IPS-18a (cell line): ENCODE measurements around the gene MRGPRX3.
A peak's percentile ranks its signal among the peaks of the same experiment; 100 is the strongest.

Experiments
- H3K27ac ChIP-seq: one replicate; pipeline ENCODE4 v1.5.1; 2013; ENCODE audit warnings: low read length
- H3K27me3 ChIP-seq: one replicate; pipeline ENCODE4 v1.6.1; 2013; ENCODE audit warnings: mild to moderate bottlenecking, low read length; ENCODE audit not compliant: control insufficient read depth, insufficient read depth
- H3K36me3 ChIP-seq: one replicate; pipeline ENCODE4 v1.6.1; 2013; ENCODE audit warnings: low read depth, low read length; ENCODE audit not compliant: control insufficient read depth
- H3K4me1 ChIP-seq: one replicate; pipeline ENCODE4 v1.6.1; 2013; ENCODE audit warnings: low read depth, low read length; ENCODE audit not compliant: control insufficient read depth
- H3K4me3 ChIP-seq: one replicate; pipeline ENCODE4 v1.5.1; 2013; ENCODE audit warnings: low read length
- H3K9ac ChIP-seq: one replicate; pipeline ENCODE4 v1.6.1; 2013; ENCODE audit warnings: mild to moderate bottlenecking, low read length, moderate library complexity
- H3K9me3 ChIP-seq: one replicate; pipeline ENCODE4 v1.6.1; 2013; ENCODE audit warnings: low read depth, low read length; ENCODE audit not compliant: control insufficient read depth

Gene MRGPRX3

DNA sequence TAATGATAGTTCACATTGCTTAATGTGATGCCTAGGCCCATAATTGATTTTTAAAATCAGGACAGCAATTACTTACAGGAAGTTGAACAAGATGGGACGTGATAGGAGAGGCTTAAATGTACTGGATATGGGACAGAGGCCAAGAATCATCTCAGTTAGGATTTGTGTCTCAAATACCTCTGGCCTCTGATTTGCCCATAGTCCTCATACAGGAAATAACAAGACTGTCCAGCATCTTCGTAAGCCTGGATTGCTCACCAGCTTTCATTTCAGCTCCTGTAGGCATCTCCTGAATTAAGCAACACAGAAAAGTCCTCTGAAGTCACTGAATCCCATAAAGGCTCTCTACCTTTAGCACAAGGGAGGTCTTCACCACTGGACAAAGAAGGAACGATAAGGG is at the start of gene MRGPRX3:
Gene MRGPRX3 (plus strand): TSS at position 231 of the 400 bp plus-strand sequence. CDS start 4,632 bp downstream, outside the sequence.
- Histone ChIP-seq H3K27ac (no peak within 1 kb of the TSS), H3K27me3 (no peaks in the 10 kb centered on the region), H3K4me1 (peaks cover 4% of the 10 kb centered on the region), H3K36me3 (no peaks in the 10 kb centered on the region), H3K4me3 (no peak within 1 kb of the TSS), H3K9me3 (peaks cover 3% of the 10 kb centered on the region), H3K9ac (no peak within 1 kb of the TSS)

DNA sequence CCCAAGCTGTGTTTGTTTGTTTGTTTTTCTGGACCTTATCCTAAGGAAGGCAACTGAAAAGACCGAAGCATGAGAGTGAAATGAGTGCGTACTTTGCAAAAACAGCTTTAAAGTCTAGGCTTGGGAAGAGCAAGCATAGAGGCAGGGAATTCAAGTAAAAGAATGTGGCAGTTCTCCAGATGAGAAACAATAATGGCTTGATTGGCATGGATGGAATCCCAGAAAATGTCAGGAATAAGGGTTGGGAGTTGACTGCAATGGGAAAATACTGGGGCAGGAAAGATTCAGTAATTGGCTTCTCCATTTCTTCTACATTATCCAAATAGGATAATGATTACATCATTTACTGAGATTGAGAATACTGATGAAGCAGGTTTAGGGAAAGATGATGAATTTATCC is 44.0 kb upstream of the MRGPRX3 start:
- H3K9ac ChIP-seq: no peak overlapping the region
- H3K27ac ChIP-seq: no peak overlapping the region
- no peaks in the 10 kb centered on the region for H3K27me3 ChIP-seq
- peaks cover 74% of the 10 kb centered on the region for H3K36me3 ChIP-seq
- H3K4me3 ChIP-seq: no peak overlapping the region
- H3K9me3 ChIP-seq: no peaks in the 10 kb centered on the region
- H3K4me1 ChIP-seq: no peaks in the 10 kb centered on the region

GRCh38 chr11:18088966-18089365 is 43.4 kb upstream of the MRGPRX3 start:
- Histone ChIP-seq H3K9ac (no peak overlapping the region), H3K27ac (no peak overlapping the region), H3K9me3 (no peaks in the 10 kb centered on the region), H3K4me3 (no peak overlapping the region), H3K4me1 (no peaks in the 10 kb centered on the region), H3K27me3 (no peaks in the 10 kb centered on the region), H3K36me3 (peaks cover 80% of the 10 kb centered on the region)

DNA sequence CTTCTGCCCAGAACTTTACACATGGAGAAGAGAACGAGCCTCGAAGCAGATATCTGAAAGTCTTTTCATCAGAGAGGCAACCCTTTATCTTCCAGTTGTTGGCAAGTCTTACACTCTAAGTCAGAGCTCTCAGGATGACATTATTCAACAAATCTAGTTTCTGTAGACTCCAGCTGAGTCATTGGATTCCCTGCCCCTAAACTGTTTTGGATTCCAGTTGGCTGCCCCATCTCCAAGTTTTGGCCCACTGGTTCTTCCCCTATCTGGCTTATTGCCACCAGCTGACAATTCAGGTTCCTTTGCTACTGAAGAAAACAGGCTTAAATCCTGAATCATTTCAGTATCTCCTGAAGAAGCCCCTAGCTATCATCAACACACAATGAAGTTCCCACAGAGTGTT is 40.6 kb upstream of the MRGPRX3 start:
- no peaks in the 10 kb centered on the region for H3K4me1 ChIP-seq
- no peak overlapping the region for H3K4me3 ChIP-seq
- H3K9ac ChIP-seq: no peak overlapping the region
- H3K9me3 ChIP-seq: no peaks in the 10 kb centered on the region
- peaks cover 87% of the 10 kb centered on the region for H3K36me3 ChIP-seq
- H3K27me3 ChIP-seq: no peaks in the 10 kb centered on the region
- no peak overlapping the region for H3K27ac ChIP-seq

DNA sequence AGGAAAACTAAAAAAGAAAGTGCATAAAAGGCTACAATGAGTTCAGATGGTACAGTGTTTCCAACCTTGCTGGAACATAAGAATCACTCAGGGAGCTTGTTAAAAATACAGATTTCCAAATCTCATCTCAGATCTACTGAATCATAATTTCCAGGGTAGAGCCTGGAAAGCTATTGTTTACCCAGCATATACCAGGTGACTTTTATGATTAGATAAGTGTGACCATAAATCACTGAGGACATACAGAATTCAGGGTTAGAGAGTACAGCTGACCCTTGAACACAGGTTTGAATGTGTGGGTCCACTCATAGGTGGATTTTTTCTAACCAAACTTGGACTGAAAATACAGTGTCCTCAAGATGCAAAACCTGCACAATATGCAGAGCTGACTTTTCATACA is 38.4 kb upstream of the MRGPRX3 start:
- H3K27ac ChIP-seq: no peak overlapping the region
- H3K4me1 ChIP-seq: no peaks in the 10 kb centered on the region
- no peak overlapping the region for H3K4me3 ChIP-seq
- no peak overlapping the region for H3K9ac ChIP-seq
- H3K9me3 ChIP-seq: no peaks in the 10 kb centered on the region
- H3K36me3 ChIP-seq: peaks cover 81% of the 10 kb centered on the region
- no peaks in the 10 kb centered on the region for H3K27me3 ChIP-seq

DNA sequence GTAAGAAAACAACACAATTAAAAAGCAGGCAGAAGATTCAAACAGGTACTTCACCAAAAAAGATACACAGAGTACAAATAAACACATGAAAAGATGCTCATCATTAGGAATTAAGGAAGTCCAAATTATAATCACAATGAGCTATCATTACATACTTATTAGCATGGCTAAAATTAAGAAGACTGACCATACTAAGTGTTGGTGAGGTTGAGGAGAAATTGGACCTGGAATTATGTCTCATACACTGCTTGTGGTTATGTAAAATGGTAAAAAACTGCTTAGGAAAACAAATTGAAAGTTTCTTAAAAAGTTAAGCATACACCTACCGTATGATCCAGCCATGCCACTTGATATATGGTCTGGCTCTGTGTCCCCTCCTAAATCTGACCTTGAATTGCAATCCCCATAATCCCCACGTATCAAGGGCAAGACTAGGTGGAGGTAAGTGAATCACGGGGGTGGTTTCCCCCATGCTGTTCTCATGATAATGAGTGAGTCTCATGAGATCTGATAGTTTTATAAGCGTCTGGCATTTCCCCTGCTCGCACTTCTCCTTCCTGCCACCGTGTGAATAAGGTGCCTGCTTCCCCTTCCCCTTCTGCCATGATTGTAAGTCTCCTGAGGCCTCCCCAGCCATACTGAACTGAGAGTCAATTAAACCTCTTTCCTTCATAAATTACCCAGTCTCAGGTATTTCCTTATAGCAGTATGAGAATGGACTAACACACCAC is 31.3 kb upstream of the MRGPRX3 start:
- Histone ChIP-seq H3K36me3 (peaks cover 62% of the 10 kb centered on the region), H3K27ac (no peak overlapping the region)

GRCh38 chr11:18105086-18105801 is 27.1 kb upstream of the MRGPRX3 start:
- Histone ChIP-seq H3K9ac (peak overlapping the region; percentile 82), H3K4me3 (peak overlapping the region; percentile 84), H3K27ac (peak overlapping the region; percentile 24), H3K4me1 (peaks cover 3% of the 10 kb centered on the region), H3K9me3 (no peaks in the 10 kb centered on the region), H3K36me3 (peaks cover 37% of the 10 kb centered on the region), H3K27me3 (peaks cover under 1% of the 10 kb centered on the region)

More for the DNA sequence above, 31.3 kb upstream of the MRGPRX3 start:
- Histone ChIP-seq H3K9me3 (no peaks in the 10 kb centered on the region), H3K27me3 (no peaks in the 10 kb centered on the region), H3K4me1 (peaks cover 3% of the 10 kb centered on the region), H3K9ac (no peak overlapping the region), H3K4me3 (no peak overlapping the region)

DNA sequence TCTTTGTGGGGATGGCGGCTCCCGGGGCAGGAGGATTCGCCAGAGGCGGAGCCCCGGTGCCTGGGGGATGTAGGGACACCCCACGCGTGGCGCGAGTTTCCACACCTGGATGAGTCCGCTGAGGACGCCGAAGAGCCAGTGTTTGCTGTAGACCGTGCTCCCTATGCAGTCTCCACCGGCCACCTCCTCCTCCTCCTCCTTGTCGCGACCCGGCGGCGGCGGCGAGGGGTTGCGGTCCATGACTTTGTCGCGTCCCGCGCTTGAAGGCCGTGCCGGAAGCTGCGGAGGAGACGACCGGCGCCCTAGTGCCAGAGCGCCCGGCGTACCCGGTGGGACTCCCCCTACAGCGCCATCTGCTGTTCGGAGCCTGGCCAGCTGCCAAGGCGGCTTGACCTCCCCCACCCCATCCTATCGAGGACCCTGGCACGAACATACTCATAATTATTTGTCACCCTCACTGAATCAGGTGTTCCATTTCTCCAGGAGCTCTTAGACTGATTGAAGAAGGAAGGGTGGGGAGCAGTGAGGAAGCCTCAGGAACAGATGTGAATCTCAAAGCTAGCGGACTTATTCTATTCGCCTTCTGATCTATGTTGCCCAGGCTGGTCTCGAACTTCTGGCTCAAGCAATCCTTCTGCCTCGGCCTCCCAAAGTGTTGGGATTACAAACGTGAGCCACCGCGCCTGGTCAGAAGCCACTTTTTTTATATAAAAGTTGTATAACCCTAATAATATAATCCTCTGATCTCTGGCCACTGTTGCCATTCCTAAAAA is 26.4 kb upstream of the MRGPRX3 start, which contains the start of gene SAAL1:
Gene SAAL1 (minus strand): TSS at position 281 of the 773 bp plus-strand sequence. CDS start 41 bp downstream, at position 240.
- Histone ChIP-seq H3K9ac (peak within 1 kb of the TSS; percentile 82), H3K27ac (peak within 1 kb of the TSS; percentile 24), H3K9me3 (no peaks in the 10 kb centered on the region), H3K36me3 (peaks cover 31% of the 10 kb centered on the region), H3K4me3 (peak within 1 kb of the TSS; percentile 84), H3K4me1 (peaks cover 3% of the 10 kb centered on the region), H3K27me3 (peaks cover 5% of the 10 kb centered on the region)

DNA sequence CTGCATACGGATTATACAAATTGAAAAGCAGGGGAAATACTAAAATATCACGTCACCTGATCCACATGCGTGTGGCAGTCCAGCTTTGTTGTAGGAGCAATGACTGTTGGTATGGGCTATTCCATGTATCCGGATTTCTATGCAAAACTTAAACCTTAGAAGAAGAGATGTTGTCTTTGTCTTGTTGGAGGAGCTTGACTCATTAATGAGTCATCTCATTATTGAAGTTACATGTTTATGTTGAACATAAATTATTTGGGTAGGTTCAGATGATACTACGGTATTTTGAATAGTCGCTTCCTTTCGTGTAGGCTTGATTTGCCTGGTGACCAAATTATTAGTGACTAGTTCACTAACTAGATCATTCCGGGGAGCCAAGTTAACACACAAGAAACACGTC is 25.7 kb upstream of the MRGPRX3 start:
- H3K36me3 ChIP-seq: peaks cover 24% of the 10 kb centered on the region
- H3K9me3 ChIP-seq: no peaks in the 10 kb centered on the region
- H3K4me1 ChIP-seq: peaks cover 3% of the 10 kb centered on the region
- H3K9ac ChIP-seq: no peak overlapping the region
- no peak overlapping the region for H3K4me3 ChIP-seq
- peaks cover 5% of the 10 kb centered on the region for H3K27me3 ChIP-seq
- no peak overlapping the region for H3K27ac ChIP-seq

- Histone ChIP-seq H3K9ac (no peak overlapping the region), H3K4me1 (peaks cover 3% of the 10 kb centered on the region), H3K9me3 (no peaks in the 10 kb centered on the region), H3K4me3 (no peak overlapping the region), H3K36me3 (peaks cover 8% of the 10 kb centered on the region), H3K27me3 (peaks cover 6% of the 10 kb centered on the region), H3K27ac (no peak overlapping the region)
These were observed 24.1 kb upstream of the MRGPRX3 start for GRCh38 chr11:18108254-18108653.

DNA sequence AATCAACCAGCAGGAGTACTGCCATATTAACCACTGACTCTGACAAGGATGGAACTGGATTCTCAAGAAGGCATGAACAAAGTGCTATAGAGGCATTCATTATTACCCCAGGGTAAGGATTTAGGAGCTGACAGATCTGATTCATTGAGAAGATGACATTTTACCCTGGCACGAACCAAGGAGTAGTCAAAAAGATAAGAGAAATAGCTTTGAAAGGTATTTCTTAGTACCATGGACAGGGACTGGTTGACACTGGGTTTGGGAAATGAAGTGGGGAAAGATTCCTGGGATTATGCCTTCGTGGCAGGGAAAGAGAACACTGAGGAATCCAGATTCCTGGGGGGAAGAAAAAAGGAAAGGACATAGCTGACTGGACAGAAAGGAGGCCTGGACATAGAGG is 21.4 kb upstream of the MRGPRX3 start:
- no peaks in the 10 kb centered on the region for H3K4me1 ChIP-seq
- H3K27me3 ChIP-seq: peaks cover 17% of the 10 kb centered on the region
- H3K27ac ChIP-seq: no peak overlapping the region
- H3K36me3 ChIP-seq: no peaks in the 10 kb centered on the region
- H3K4me3 ChIP-seq: no peak overlapping the region
- no peak overlapping the region for H3K9ac ChIP-seq
- no peaks in the 10 kb centered on the region for H3K9me3 ChIP-seq
